HCT116 (cell line): Measurements from ENCODE around the gene CTRL. TPM values are rescaled to one million over a fixed set of nuclear protein-coding genes. Genes with fewer than 3 reads are reported as not detected.

Experiments
- ATAC-seq: fragments of 200-7000 bp; cut with Tn5 transposase; 2 replicates; pipeline ENCODE4 v1.9.1; 2020; ENCODE audit warnings: mild to moderate bottlenecking, moderate library complexity
- BruUV-seq: library from RNA; stranded (reverse); fragments of 400-500 nt; replicated peaks from 2 replicates; lab custom pipeline; 2021; lab: Mats Ljungman, UMichigan
- CTCF ChIA-PET: fragments of 300-600 bp; sonication (Branson Sonifier 250); formaldehyde crosslinking; loops from one replicate; lab custom pipeline; 2021; ENCODE audit warnings: antibody characterized with exemption; lab: Charles Lee
- POLR2A ChIA-PET: fragments of 300-600, 350-600 bp; sonication (Branson Sonifier 250); formaldehyde crosslinking; loops from one replicate; lab custom pipeline; 2021; ENCODE audit warnings: antibody characterized with exemption; lab: Charles Lee
- RAD21 ChIA-PET, 2 experiments: fragments of 300-600 bp; sonication (Branson Sonifier 250); formaldehyde crosslinking; loops; one replicate each; lab custom pipeline; 2023; ENCODE audit warnings: low total read pairs in 2 of 2; ENCODE audit not compliant: uncharacterized antibody in 2 of 2, unreplicated experiment in 2 of 2, low non-redundant PET in 1 of 2; lab: Charles Lee
- DNase-seq: peaks from one replicate; pipeline ENCODE4 v3.0.0-alpha.2; 2010; ENCODE audit warnings: low read depth, low spot score
- H2AFZ ChIP-seq: fragments of 200-600 bp; shearing (Covaris generic), sonication (generic); 2 replicates; pipeline ENCODE4 v1.6.1; 2017; ENCODE audit warnings: low read depth, mixed run types, mixed read lengths, antibody characterized with exemption, low read length; ENCODE audit not compliant: poor library complexity, severe bottlenecking
- H3K27ac ChIP-seq: 2 replicates; pipeline ENCODE4 v1.5.1; 2012; ENCODE audit warnings: low read depth, low read length
- H3K27me3 ChIP-seq: fragments of 200-600 bp; sonication (generic); 2 replicates; pipeline ENCODE4 v1.6.1; 2016; ENCODE audit warnings: mixed run types, low read length, mixed read lengths; ENCODE audit not compliant: insufficient read depth
- H3K36me3 ChIP-seq, 2 experiments: fragments of 200-500 bp in 1 of 2; fragments of 200-600 bp in 1 of 2; sonication (Bioruptor generic) in 1 of 2; sonication (generic) in 1 of 2; 2 replicates each; pipeline versions ENCODE4 v1.5.1 to v1.6.1; 2014 to 2016; ENCODE audit warnings: low read length in 2 of 2, inconsistent platforms in 1 of 2, mixed read lengths in 1 of 2, mixed run types in 1 of 2; ENCODE audit not compliant: insufficient read depth in 2 of 2, control insufficient read depth in 1 of 2
- H3K4me1 ChIP-seq, 2 experiments: fragments of 200-600 bp in 1 of 2; sonication (generic) in 1 of 2; 2 replicates each; pipeline versions ENCODE4 v1.5.1 to v1.6.1; 2012 to 2017; ENCODE audit warnings: low read length in 2 of 2, inconsistent platforms in 1 of 2, mild to moderate bottlenecking in 1 of 2, mixed read lengths in 1 of 2, mixed run types in 1 of 2, moderate library complexity in 1 of 2; ENCODE audit not compliant: insufficient read depth in 2 of 2, control insufficient read depth in 1 of 2
- H3K4me2 ChIP-seq: fragments of 200-600 bp; sonication (generic); 2 replicates; pipeline ENCODE4 v1.6.1; 2017; ENCODE audit warnings: mixed run types, low read length, mixed read lengths
- H3K4me3 ChIP-seq, 2 experiments: fragments of 200-600 bp in 1 of 2; sonication (generic) in 1 of 2; replicated peaks in 1 of 2; 2 replicates each; pipeline ENCODE4 v1.5.1; 2011 to 2016; ENCODE audit warnings: low read length in 2 of 2, control low read depth in 1 of 2, low read depth in 1 of 2, mild to moderate bottlenecking in 1 of 2, mixed read lengths in 1 of 2, mixed run types in 1 of 2
- H3K79me2 ChIP-seq: fragments of 200-600 bp; sonication (generic); 2 replicates; pipeline ENCODE4 v1.6.1; 2017; ENCODE audit warnings: mild to moderate bottlenecking, mixed run types, low read length, moderate library complexity, mixed read lengths; ENCODE audit not compliant: insufficient read depth
- H3K9ac ChIP-seq: fragments of 200-600 bp; sonication (generic); 2 replicates; pipeline ENCODE4 v1.6.1; 2016; ENCODE audit warnings: low read length, mixed read lengths
- H3K9me2 ChIP-seq: fragments of 200-600 bp; sonication (generic), shearing (Covaris generic); 2 replicates; pipeline ENCODE4 v1.6.1; 2017; ENCODE audit warnings: mixed run types, mild to moderate bottlenecking, moderate library complexity; ENCODE audit not compliant: insufficient read depth
- H3K9me3 ChIP-seq, 2 experiments: fragments of 200-500 bp in 1 of 2; fragments of 200-600 bp in 1 of 2; sonication (Bioruptor generic) in 1 of 2; sonication (generic) in 1 of 2; 2 replicates each; pipeline ENCODE4 v1.6.1; 2014 to 2017; ENCODE audit warnings: low read length in 2 of 2, mixed read lengths in 2 of 2, inconsistent platforms in 1 of 2, low read depth in 1 of 2, mild to moderate bottlenecking in 1 of 2, mixed run types in 1 of 2, moderate library complexity in 1 of 2; ENCODE audit not compliant: control insufficient read depth in 1 of 2, insufficient read depth in 1 of 2
- H4K20me1 ChIP-seq: fragments of 200-600 bp; sonication (generic), shearing (Covaris generic); 2 replicates; pipeline ENCODE4 v1.6.1; 2017; ENCODE audit warnings: mixed run types, mild to moderate bottlenecking, moderate library complexity; ENCODE audit not compliant: insufficient read depth
- CBX3 ChIP-seq: IDR thresholded peaks from 2 replicates; pipeline ENCODE4 v1.6.1; 2012; ENCODE audit warnings: low read depth
- EGR1 ChIP-seq: IDR thresholded peaks from 2 replicates; pipeline ENCODE4 v1.6.1; 2012; ENCODE audit warnings: low read depth
- EZH2 ChIP-seq: fragments of 200-600 bp; sonication (generic); IDR thresholded peaks from 2 replicates; pipeline ENCODE4 v1.6.1; 2017; ENCODE audit warnings: antibody characterized with exemption, mixed run types
- EZH2phosphoT487 ChIP-seq: fragments of 200-600 bp; IDR thresholded peaks from 2 replicates; pipeline ENCODE4 v1.6.1; 2018; ENCODE audit warnings: antibody characterized with exemption, borderline replicate concordance
- FOSL1 ChIP-seq: IDR thresholded peaks from 2 replicates; pipeline ENCODE4 v1.6.1; 2012; ENCODE audit warnings: low read depth
- JUND ChIP-seq: IDR thresholded peaks from 2 replicates; pipeline ENCODE4 v1.6.1; 2012
- POLR2A ChIP-seq: IDR thresholded peaks from 2 replicates; pipeline ENCODE4 v1.7.0; 2011; ENCODE audit warnings: borderline replicate concordance; ENCODE audit not compliant: insufficient read depth, insufficient read length; ENCODE audit errors: extremely low read depth
- RAD21 ChIP-seq: IDR thresholded peaks from 2 replicates; pipeline ENCODE4 v1.6.1; 2012; ENCODE audit warnings: low read depth, mild to moderate bottlenecking
- SIN3A ChIP-seq: IDR thresholded peaks from 2 replicates; pipeline ENCODE4 v1.6.1; 2012; ENCODE audit warnings: low read depth
- SP1 ChIP-seq: IDR thresholded peaks from 2 replicates; pipeline ENCODE4 v1.6.1; 2012; ENCODE audit warnings: low read depth
- SRF ChIP-seq: IDR thresholded peaks from 2 replicates; pipeline ENCODE4 v1.6.1; 2012; ENCODE audit warnings: low read depth
- TCF7L2 ChIP-seq: IDR thresholded peaks from 2 replicates; pipeline ENCODE4 v1.7.0; 2011; ENCODE audit warnings: borderline replicate concordance, inconsistent platforms; ENCODE audit not compliant: insufficient read depth, insufficient read length; ENCODE audit errors: extremely low read depth
- YY1 ChIP-seq: IDR thresholded peaks from 2 replicates; pipeline ENCODE4 v1.6.1; 2011; ENCODE audit warnings: low read length, low read depth, moderate library complexity, mild to moderate bottlenecking; ENCODE audit not compliant: insufficient replicate concordance; ENCODE audit errors: extremely low read depth
- ZNF274 ChIP-seq: fragments of 200-500 bp; sonication (Bioruptor generic); IDR thresholded peaks from 2 replicates; pipeline ENCODE4 v1.6.1; 2014; ENCODE audit warnings: mild to moderate bottlenecking, low read depth, low read length, inconsistent platforms
- intact Hi-C: fragments of 100-400 bp; cut with micrococcal nuclease; formaldehyde crosslinking; loops from 2 replicates; pipeline ENCODE4 v1.10.0; 2022
- total RNA-seq: library from RNA; stranded (reverse); gene quantifications from one replicate; pipeline ENCODE4 v1.2.1, GENCODE V29; 2021; ENCODE audit not compliant: unreplicated experiment
- TF ChIP-seq, protein P1 (sequence below): IDR thresholded peaks from 2 replicates; pipeline ENCODE4 v1.6.1; 2011; ENCODE audit warnings: mild to moderate bottlenecking, low read length, moderate library complexity; ENCODE audit not compliant: insufficient replicate concordance; ENCODE audit errors: extremely low read depth
- TF ChIP-seq, protein P2 (sequence below): IDR thresholded peaks from 2 replicates; pipeline ENCODE4 v1.6.1; 2012

The CTRL gene
- total RNA-seq, 1 experiment from 2014 or later: 3.4 TPM

DNA sequence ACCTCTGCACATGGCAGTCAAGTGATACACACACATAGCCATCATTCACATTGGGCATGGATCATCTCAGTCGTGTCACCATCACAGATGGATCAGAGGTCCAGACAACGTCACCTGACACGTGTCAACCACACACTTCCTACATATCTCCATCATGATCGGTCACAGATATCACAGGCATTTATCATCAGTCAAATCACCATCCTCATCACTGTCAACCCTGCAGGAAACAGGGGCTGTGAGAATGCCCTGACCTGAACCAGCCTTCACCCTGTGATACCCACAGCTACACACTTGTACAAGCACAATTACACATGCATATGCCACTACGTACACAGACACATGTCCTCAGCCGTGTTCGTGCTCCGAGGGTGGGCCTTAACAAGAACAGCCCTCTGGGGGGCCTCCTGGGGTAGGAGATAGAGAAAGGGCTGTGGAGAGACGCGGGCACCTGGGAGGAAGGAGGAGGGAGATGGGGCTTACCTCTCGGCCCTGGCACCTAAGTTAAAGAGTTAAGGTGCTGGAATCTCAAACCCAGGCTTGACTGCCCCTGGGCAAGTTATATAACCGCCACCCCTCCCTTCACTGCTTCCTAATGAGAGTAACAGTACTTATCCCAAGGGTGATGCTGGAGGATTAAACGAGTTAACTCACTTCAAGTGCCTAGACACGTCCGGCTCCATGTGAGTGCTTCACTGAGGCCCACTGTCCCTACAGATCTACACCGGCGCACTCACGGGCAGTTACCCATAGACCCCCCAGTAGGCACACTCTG is 35.7 kb upstream of the CTRL start:
- H3K36me3 ChIP-seq: peaks cover 0 to 2% of the 10 kb centered on the region in 2 experiments; a peak in 1 of 4 replicates
- H2AFZ ChIP-seq: no peak overlapping the region
- CTCF ChIA-PET: interaction anchor here (0.7 kb wide), 1 partner anchor 25 kb away, joined by 4 read pairs; no protein-coding TSS in a partner anchor
- peaks cover 32% of the 10 kb centered on the region for H3K79me2 ChIP-seq
- no peaks in the 10 kb centered on the region for H3K9me2 ChIP-seq
- no peaks in the 10 kb centered on the region for H3K9me3 ChIP-seq
- H3K4me1 ChIP-seq: peaks cover 21 to 26% of the 10 kb centered on the region in 2 experiments
- H3K27me3 ChIP-seq: no peaks in the 10 kb centered on the region
- H3K9ac ChIP-seq: peak overlapping the region; percentile 92
- intact Hi-C loops: no loop called here
- ATAC-seq (no peak), DNase-seq (no peak)
- H3K4me2 ChIP-seq: peak overlapping the region; percentile 87
- BruUV-seq: TSS peak; percentile 68
- no peaks in the 10 kb centered on the region for H4K20me1 ChIP-seq
- POLR2A ChIA-PET: no interaction called here
- peak overlapping the region; percentile 86 for H3K4me3 ChIP-seq
- TF ChIP-seq SP1 (no peak), ZNF274 (no peak), TCF7L2 (no peak), RAD21 (no peak), POLR2A (no peak), EGR1 (no peak), YY1 (no peak), SRF (no peak), EZH2 (no peak), FOSL1 (no peak), SIN3A (no peak), JUND (no peak), CBX3 (no peak), EZH2phosphoT487 (no peak)
- TF ChIP-seq, protein P1, sequence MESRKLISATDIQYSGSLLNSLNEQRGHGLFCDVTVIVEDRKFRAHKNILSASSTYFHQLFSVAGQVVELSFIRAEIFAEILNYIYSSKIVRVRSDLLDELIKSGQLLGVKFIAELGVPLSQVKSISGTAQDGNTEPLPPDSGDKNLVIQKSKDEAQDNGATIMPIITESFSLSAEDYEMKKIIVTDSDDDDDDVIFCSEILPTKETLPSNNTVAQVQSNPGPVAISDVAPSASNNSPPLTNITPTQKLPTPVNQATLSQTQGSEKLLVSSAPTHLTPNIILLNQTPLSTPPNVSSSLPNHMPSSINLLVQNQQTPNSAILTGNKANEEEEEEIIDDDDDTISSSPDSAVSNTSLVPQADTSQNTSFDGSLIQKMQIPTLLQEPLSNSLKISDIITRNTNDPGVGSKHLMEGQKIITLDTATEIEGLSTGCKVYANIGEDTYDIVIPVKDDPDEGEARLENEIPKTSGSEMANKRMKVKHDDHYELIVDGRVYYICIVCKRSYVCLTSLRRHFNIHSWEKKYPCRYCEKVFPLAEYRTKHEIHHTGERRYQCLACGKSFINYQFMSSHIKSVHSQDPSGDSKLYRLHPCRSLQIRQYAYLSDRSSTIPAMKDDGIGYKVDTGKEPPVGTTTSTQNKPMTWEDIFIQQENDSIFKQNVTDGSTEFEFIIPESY: no peak
- TF ChIP-seq, protein P2, sequence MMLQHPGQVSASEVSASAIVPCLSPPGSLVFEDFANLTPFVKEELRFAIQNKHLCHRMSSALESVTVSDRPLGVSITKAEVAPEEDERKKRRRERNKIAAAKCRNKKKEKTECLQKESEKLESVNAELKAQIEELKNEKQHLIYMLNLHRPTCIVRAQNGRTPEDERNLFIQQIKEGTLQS: no peak
- RAD21 ChIA-PET: no interaction called here
- peak overlapping the region; percentile 87 for H3K27ac ChIP-seq
